Glomerular visceral epithelial cell (primary cell): ENCODE results near the gene EFCAB6.

ENCODE experiments used
- DNase-seq: peaks from one replicate; pipeline ENCODE4 v3.0.0-alpha.2; 2016; ENCODE audit errors: extremely low spot score

The EFCAB6 gene

DNA sequence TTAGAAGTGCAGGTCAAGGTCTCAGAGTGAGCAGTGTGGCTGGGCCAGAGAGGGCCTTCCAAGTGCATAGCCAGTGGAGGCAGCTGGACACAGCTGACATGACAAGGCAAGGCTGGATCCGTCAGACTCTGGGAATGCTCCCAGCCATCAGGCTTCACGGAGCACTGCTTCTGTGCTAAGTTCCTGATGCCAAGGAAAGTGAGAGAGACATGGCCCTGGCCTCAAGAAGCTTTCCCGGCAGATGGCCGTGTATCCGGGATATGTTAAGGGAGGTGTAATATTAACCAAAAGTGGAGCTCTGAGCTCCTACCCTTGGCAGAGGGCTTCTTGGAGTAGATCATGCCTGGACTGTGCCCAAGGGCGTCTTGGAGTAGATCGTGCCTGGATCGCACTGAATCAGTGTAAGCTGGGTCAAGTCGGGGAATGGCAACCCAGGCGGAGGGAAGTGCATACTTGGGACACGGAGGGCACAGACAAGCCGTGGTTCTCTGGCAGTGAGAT lies 7.4 kb upstream of the EFCAB6 start:
- DNase-seq: no peak

DNA sequence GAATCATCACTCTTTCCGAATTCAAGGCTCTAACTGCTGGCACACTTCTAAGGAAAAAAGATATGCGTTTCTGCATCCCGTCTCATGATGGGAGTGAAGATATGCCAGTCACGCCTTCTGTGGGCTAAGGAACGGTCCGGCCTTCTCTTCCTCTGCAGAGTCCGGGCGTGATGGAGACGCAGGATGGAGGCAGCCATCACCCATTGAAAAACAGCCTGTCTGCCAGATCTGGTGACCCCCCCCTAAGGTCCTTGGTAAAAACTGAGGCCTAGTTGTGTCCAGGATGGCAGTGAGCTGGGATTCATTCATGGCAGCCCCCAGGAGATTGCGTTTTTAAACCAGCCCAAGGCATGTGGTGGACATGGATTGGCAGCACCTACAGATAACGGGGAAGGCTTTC lies 6.9 kb upstream of the EFCAB6 start:
- no peak for DNase-seq

DNA sequence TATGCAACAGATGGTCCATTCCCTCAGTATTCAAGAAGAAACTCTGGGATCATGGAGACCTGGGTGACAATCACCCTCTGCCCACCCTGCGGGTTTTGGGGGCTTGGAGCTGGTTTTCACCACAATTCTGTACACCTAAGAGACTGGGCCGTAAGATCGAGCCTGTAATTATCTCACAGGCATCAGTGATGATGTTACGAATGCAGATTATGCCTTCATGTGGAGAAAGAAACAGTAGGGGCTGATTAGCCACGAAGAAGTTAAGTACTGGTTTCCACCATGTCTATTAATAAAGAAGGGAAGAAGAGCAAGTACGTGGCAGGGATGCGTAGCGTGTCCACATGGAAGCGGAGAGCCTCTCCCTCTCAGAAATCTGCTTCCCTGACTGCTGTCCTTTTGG lies 5.3 kb upstream of the EFCAB6 start:
- DNase-seq: no peak

DNA sequence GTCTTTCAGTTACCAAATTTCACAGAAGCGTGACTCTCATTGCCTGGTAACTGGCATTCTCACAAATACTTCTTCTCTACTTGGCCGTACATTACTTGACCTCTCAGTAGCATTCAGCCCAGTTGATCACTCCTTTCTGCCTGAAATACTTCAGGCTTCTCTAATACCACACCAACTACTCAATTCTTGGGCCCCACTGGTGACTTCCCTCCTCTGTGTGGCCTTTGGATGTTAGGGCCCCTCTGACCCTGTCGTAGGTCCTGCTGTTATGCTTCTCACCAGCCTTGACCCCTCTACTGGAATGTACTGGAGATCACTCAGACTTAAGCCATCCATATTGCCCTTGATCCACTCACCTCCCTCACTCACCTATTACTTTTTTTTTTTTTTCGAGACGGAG lies 2.2 kb upstream of the EFCAB6 start:
- no peak for DNase-seq

DNA sequence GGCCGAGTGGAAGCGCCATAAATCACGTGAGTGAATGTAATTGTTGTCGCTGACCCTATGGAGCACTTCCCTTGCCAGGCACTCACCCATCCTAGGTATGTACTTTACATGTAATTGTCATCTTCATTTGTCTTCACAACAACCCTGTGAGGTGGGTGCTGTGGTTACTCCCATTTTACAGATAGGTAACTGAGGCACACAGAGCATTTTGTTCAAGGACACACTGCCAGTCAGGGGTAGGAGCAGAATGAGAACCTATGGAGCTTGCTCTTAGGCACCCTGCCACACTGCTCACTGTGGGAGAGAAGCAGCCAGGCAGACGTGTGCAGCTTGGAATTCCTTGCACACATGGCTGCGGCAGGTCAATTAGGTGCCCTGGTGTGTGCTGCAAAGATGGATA lies 785 bp upstream of the EFCAB6 start:
- no peak for DNase-seq

DNA sequence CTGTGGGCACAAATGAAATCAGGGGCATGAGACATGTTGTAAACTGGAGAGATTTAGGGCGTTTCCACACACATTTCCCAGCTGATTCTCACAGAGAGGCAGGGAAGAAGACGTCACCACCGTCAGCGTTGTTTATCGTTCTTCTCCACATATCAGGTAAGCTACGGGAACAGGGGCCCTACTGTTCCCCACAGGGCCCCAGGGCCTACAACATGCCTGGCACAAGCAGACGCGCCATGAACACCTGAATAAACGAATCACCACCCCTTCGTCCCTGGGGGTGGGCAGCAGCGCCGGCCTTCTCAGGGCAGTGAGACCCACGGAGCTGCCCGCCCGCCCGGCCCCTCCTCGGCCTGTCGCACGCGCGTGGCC lies 342 bp downstream of the EFCAB6 start:
- no peak for DNase-seq

DNA sequence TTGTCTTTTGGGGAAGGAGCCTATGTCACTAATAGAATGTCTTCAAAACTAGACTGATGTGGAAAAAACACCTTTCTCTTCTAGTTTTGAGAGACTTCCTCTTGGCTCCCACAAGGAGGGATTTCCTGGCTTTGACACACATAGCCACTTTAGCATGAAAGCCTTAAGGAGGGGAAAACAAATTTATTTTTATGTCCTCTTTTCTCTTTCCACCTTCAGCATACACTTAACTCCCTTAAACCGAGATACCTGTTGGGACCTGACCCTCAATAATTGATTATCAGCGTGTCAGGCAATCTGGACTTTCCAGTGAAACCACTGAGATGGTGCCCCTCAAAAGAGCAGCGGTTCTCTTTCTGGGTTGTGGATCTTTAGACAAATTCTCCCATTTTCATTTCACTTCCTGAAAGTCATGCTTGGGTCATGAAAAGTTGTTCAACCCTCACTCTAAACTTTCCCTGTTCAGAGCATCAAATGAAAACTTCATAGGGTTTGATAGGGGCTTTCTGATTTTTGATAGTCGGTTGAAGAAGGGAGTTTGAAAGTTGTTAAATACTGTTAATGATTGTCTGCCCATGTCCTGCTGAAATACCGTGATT lies 9.1 kb downstream of the EFCAB6 start:
- DNase-seq: no peak

DNA sequence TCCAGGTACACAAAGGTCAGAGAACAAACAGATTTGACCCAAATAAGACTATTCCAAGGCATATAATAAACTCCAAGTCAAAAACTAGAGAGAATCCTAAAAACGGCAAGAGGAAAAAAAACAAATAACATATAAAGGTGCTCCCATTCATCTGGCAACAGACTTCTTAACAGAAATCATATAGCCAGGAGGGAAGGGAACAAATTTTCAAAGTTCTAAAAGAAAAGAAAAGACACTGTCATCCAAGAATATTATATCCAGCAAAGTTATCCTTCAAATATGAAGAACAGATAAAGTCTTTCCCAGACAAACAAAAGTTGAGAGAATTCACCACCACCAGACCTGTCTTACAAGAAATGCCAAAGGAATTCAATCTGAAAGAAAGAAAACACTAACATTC lies 11.1 kb downstream of the EFCAB6 start:
- DNase-seq: no peak

DNA sequence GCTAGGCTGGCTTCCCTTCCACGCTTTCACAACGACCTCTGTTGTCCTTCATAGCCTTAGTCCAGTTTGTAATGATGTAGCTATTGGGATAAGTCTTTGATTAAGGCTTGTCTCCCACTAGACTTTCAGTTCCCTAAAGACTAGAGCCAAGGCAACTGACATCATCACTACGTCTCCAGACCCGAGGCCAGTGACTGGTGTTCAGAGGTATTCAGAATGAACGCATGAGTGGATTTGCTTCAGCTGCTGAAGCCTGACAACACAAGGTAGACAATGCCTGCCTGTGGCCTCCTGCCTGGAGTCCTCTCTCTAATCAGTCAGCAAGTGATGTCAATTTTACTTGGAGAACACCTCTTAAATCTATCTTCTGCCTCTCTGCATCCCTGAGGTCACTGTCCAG lies 13.6 kb downstream of the EFCAB6 start:
- peak; percentile 56 for DNase-seq

DNA sequence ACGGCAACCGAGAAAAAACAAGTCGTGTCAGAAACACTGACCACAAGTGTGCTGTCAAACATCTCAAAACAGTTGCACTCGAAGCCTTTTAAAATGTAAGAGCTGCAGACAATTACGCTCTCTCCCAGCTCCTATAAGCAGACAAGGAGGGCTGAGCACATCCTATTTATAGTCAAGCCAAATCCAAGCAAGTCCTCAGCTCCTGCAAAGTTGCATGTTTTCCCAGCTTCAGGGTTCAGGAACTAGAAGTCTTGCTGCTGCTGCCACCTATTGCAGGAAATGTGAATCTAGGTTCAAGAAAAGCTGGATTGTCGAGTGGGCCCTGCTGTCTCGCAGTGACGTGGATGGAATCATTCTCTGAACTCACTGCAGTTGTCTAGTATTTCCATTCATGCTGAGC lies 15.5 kb downstream of the EFCAB6 start:
- DNase-seq: no peak

DNA sequence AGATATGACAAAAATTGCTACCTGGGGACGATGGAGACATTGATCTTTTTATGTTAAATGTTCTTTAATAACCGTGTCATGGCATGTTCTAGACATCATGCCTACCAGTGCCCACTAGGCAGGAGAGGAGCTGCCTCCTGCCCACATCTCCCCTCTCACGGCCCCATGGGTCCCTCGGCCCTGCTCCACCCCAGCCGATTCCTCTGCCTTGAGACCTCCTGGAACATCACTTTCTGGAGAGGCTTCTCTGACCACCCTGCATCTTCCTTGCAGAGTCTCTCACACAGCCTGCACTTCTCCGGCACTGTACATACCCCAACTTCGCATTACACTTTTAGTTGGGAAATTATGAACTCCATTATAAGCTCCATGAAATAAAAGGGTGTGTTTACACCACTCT lies 16.8 kb downstream of the EFCAB6 start:
- no peak for DNase-seq

DNA sequence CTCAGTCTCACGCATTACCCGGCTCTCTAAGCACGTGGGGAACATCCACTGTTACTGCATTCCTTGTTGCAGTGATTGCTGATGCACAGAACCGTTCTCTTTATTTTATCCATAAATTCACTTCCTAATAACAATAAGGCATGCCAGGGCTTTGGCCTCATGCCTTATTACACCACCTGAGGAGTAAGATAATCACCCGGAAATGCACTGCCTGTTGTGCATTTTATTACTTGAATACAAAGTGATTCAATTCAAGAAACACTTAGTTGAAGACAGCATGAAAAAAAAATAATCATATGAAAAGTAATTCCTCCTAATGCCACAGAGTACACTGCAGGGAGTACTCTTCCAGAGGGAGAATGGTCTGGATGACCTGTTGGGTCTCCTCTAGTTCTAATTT lies 19.2 kb downstream of the EFCAB6 start:
- no peak for DNase-seq

DNA sequence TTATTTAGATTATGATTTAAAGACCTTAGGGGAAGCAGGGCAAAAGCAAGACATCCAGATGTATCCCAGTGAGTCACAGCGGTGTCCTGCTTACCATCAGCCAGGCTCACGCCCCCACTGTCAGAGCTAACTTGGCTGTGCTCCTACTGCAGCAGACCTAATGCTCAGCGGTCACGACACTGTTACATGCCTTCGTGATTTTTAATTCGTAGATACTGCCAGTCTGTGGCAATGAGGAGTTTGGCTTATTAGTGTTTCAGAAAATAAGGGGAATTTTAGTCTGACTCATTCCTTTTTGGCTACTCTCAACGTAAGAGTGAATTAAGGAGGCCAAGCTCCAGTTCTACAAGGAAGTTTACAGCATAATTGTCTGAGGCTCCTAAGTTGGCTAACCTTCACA lies 22.7 kb downstream of the EFCAB6 start:
- peak; percentile 89 for DNase-seq

DNA sequence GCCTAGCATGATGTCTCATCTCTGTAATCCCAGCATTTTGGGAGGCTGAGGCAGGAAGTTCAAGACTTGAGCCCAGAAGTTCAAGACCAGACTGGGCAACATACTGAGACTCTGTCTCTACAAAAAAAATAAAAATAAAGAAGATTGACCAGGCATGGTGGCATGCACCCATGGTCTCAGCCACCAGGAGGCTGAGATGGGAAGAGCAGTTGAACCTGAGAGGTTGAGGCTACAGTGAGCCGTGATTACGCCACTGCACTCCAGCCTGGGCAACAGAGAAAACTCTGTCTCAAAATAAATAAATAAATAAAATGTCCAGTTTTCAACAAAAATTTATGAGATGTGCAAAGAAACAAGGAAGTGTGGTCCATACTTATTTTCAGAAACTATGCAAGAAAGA lies 28.3 kb downstream of the EFCAB6 start:
- no peak for DNase-seq

DNA sequence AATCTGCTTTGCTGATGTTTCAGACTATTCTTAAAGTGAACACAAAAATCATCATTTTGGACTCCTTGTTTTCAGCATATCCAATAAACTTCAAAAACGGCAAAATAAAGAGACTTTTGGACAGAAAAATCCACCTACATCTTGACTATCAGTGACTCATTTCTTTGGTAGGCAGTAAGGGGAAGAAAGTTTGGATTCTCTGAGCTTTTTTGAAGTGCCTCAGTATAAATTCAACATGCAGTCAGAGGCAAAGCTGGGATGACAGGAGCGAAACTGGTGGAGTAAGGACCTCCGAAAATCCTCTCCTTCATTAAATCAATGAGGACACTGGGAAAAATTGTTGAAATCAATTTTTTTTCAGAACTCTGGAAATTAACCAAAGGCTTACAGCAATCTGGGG lies 29.7 kb downstream of the EFCAB6 start:
- DNase-seq: no peak

DNA sequence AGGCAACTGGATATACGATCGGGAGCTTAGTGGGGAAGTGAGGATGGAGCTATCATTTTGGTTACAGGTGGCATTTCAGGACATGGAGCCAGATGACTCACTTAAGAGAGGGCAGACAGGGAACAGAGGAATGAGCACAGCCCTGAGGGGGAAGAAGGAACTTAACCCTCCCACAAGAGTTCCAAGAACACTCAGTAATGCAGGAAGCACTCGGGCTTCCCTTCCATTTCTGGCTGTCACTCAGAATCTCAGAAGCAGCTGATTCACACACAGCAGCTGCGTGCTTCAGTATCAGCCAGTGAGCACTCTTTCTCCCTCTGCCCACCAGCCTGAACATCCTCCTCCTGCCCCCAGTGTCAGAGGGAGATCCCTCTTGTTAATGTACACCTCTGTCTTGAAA lies 34.8 kb downstream of the EFCAB6 start:
- DNase-seq: peak; percentile 59

DNA sequence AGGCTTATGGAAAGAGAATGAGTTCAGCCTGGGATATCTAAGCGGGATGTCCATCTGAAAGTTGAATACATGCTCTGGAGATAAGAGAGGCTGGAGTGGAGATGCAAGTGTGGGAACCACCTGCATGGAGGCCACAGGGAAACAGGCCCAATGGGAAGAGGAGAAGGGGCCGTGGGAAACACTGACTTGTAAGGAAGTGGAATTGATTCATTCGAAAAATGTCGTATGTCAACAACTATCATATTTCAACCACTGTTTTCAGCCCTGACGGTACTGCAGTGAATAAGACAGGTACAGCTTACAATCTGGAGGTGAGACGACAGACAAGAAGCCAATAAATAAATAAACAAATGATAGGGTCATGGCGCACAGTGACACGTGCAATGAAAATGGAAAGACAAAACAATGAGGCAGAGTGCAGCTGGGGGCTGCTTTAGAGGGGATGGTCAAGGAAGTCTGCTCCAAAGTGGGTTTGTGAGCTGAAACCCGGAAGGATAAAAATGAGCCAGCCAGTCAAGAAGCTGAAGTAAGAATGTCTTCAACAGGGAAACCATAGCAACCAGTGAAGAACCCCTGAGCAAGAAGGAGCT lies 35.9 kb downstream of the EFCAB6 start:
- no peak for DNase-seq

DNA sequence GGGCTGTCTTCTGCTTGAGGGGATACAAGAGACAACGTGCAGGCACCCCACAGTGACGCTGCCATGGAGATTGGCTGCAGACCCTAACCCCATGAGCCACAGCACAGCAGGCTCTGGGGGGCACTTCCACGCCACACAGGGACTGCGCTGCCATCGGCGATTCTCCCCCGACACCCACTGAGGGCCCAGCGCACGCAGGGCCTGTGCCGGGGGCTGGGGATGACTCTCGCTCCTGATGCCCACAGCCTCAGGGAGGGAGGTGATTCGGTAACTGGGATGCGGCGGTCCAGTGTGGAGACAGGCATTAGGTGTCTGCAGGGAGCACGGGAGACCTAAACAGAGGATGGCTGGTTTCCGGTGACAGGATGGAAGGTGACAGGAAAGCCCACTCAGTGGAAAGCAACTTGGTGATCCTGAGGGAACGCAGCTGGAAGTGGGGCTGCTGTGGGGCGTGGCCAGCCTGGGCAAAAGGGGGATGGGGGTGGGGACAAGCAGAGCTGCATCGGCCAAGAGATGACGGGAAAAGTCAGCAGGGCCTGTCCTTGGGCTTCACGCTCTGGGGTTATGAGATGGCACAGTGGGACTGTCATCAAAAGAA lies 37.7 kb downstream of the EFCAB6 start:
- no peak for DNase-seq

DNA sequence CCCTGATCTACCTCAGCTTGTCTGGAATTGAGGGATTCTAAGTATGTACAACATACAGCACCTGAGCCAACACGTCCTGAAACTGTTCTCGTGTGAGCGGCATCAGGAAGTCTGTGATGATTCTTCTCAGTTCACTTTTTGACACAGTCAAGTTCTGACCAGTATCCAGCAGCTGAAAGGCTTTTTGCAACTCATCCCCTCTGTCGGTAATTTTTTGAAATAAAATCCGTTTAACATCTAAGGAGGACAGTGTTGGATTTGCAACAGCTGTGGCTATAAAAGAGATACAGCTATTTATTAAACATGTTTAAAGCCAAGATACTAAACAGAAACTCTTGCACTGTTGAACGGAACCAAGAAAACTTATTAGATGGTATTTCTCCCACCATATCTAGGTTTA lies 39.3 kb downstream of the EFCAB6 start:
- DNase-seq: no peak

DNA sequence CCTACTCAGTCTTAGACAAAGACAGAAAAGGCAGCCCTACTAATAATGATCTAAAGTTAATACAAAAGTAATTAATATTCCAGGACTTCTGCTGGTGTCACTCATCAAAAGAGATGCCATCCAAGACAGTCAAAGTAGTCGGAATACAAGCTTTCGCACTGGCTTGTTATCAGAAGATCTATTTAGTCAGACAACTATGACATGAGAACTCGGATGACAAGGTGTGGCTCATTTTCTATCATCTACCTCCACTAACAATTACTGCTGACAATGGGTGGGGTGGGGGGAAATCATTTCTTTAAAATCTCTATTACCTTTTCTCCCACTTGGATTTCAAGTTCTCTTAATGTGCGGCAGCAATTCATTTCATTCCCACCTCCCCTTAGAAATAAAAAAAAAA lies 56.7 kb downstream of the EFCAB6 start:
- DNase-seq: no peak

DNA sequence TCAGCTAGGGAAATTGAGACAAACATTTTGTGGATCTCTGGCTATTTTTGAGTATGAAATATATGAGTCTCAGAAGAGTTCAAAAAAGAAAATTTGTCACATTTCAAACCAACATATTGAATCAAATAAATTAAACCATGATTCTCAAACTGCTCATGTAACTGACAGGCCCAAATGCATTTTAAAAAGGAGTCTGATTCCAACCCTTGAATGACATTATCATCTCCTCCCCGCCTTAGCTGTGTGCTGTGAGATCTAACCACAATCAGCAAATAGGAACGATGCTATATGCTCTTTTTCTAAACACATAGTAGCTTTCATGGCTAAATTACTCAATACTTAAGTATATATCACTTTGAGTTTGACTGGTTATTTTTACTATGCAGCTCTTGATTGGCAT lies 57.1 kb downstream of the EFCAB6 start:
- no peak for DNase-seq

DNA sequence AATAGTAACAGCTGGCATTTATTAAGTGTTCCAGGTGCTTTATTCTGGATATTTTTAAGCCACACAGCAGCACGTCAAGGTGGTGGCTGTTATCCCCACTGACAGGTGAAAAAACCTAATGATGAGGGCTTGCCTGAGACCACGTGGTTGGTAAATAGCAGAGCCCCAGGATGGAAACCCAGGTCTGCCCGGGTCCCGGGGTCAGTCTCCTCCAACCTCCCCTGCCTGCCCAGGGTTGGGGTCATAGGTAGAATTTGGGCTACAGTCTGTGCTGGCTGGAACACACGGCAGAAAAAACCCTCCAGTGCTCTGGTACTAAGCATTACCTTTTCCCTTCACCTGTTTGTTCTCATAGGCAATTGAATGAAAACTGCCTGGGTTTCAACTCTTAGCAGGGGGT lies 57.9 kb downstream of the EFCAB6 start:
- no peak for DNase-seq

DNA sequence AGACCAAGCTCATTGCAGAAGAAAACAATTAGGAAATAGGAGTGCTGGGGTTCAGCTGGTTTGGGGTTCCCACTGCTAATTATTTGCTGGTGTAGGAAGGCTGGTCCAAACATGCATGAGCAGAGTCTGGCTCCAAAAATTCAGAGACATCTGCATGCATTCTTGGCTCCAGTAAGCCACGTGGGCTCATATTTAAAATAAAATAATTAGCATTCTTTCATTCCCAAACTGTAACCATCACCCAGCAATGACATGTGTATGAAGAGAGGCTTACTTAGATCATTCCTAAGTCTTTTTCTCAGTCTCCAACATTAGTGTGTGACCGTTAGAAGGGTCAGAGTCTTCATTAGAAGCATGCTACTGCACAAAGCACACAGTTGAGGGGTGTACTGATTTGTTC lies 58.4 kb downstream of the EFCAB6 start:
- no peak for DNase-seq

DNA sequence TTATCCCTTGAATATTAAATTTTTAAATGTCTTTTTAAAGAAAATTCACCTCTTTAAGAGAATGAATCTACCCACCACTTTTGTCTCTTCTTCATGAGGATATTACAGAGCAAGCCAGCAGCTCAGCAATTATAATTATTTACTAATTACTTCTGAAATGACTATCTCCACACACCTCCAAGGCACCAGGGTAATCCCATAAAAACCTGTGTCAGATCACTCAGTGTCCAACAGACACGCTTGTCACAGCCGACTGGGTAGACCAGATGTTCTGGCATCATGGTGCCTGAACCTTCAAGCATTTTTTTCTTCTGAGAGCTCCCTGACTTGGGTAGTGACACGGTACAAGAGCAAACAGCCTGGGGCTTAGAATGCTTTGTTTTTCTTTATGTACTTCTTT lies 61.4 kb downstream of the EFCAB6 start:
- no peak for DNase-seq
